Measurements from ENCODE around the gene SIM2.
A peak's percentile ranks its signal among the peaks of the same experiment; 100 is the strongest.

SIM2 gene

GRCh38 chr21:36735201-36735515 is 36.2 kb downstream of the SIM2 start:
- Histone ChIP-seq H3K27me3 (ENCODE audit: control insufficient read depth in 2 of 2, insufficient read depth in 2 of 2, low read length in 2 of 2) (peaks cover 5 to 13% of the 10 kb centered on the region in 2 donors), H3K4me3 (ENCODE audit: low read length in 2 of 2) (no peak overlapping the region), H3K27ac (ENCODE audit: low read depth in 2 of 2, low read length in 2 of 2) (no peak overlapping the region), H3K36me3 (ENCODE audit: control insufficient read depth in 2 of 2, insufficient read depth in 2 of 2, low read length in 2 of 2) (no peaks in the 10 kb centered on the region), H3K9me3 (ENCODE audit: control insufficient read depth in 2 of 2, low read length in 2 of 2) (no peaks in the 10 kb centered on the region), H3K4me1 (ENCODE audit: control insufficient read depth in 2 of 2, insufficient read depth in 2 of 2, low read length in 2 of 2) (no peaks in the 10 kb centered on the region), H3K9ac (ENCODE audit: low read depth in 1 of 2, low read length in 2 of 2) (no peak overlapping the region)

- Histone ChIP-seq H3K4me3 (ENCODE audit: low read length in 2 of 2) (no peak overlapping the region), H3K9me3 (ENCODE audit: control insufficient read depth in 2 of 2, low read length in 2 of 2) (no peaks in the 10 kb centered on the region), H3K27me3 (ENCODE audit: control insufficient read depth in 2 of 2, insufficient read depth in 2 of 2, low read length in 2 of 2) (peaks cover 5 to 8% of the 10 kb centered on the region in 2 donors), H3K9ac (ENCODE audit: low read depth in 1 of 2, low read length in 2 of 2) (no peak overlapping the region), H3K36me3 (ENCODE audit: control insufficient read depth in 2 of 2, insufficient read depth in 2 of 2, low read length in 2 of 2) (no peaks in the 10 kb centered on the region), H3K27ac (ENCODE audit: low read depth in 2 of 2, low read length in 2 of 2) (no peak overlapping the region), H3K4me1 (ENCODE audit: control insufficient read depth in 2 of 2, insufficient read depth in 2 of 2, low read length in 2 of 2) (no peaks in the 10 kb centered on the region)
Observed at GRCh38 chr21:36735724-36736320, 36.9 kb downstream of the SIM2 start.

GRCh38 chr21:36738489-36739126 is 39.7 kb downstream of the SIM2 start:
- Histone ChIP-seq H3K4me3 (ENCODE audit: low read length in 2 of 2) (no peak overlapping the region), H3K27ac (ENCODE audit: low read depth in 2 of 2, low read length in 2 of 2) (no peak overlapping the region), H3K36me3 (ENCODE audit: control insufficient read depth in 2 of 2, insufficient read depth in 2 of 2, low read length in 2 of 2) (no peaks in the 10 kb centered on the region), H3K27me3 (ENCODE audit: control insufficient read depth in 2 of 2, insufficient read depth in 2 of 2, low read length in 2 of 2) (peaks cover 3 to 4% of the 10 kb centered on the region in 2 donors), H3K9ac (ENCODE audit: low read depth in 1 of 2, low read length in 2 of 2) (no peak overlapping the region), H3K4me1 (ENCODE audit: control insufficient read depth in 2 of 2, insufficient read depth in 2 of 2, low read length in 2 of 2) (no peaks in the 10 kb centered on the region), H3K9me3 (ENCODE audit: control insufficient read depth in 2 of 2, low read length in 2 of 2) (no peaks in the 10 kb centered on the region)

GRCh38 chr21:36741506-36741905 is 42.6 kb downstream of the SIM2 start:
- peaks cover 6 to 7% of the 10 kb centered on the region in 2 donors for H3K27me3 ChIP-seq (ENCODE audit: control insufficient read depth in 2 of 2, insufficient read depth in 2 of 2, low read length in 2 of 2)
- H3K4me3 ChIP-seq (ENCODE audit: low read length in 2 of 2): no peak overlapping the region

GRCh38 chr21:36743008-36743407 is 44.1 kb downstream of the SIM2 start:
- H3K4me3 ChIP-seq (ENCODE audit: low read length in 2 of 2): no peak overlapping the region
- H3K36me3 ChIP-seq (ENCODE audit: control insufficient read depth in 2 of 2, insufficient read depth in 2 of 2, low read length in 2 of 2): no peaks in the 10 kb centered on the region
- no peak overlapping the region for H3K9ac ChIP-seq (ENCODE audit: low read depth in 1 of 2, low read length in 2 of 2)
- peaks cover under 1 to 2% of the 10 kb centered on the region in 2 donors for H3K4me1 ChIP-seq (ENCODE audit: control insufficient read depth in 2 of 2, insufficient read depth in 2 of 2, low read length in 2 of 2)
- H3K27ac ChIP-seq (ENCODE audit: low read depth in 2 of 2, low read length in 2 of 2): no peak overlapping the region
- peaks cover 11 to 16% of the 10 kb centered on the region in 2 donors for H3K27me3 ChIP-seq (ENCODE audit: control insufficient read depth in 2 of 2, insufficient read depth in 2 of 2, low read length in 2 of 2)
- no peaks in the 10 kb centered on the region for H3K9me3 ChIP-seq (ENCODE audit: control insufficient read depth in 2 of 2, low read length in 2 of 2)

More at GRCh38 chr21:36741506-36741905, 42.6 kb downstream of the SIM2 start:
- H3K27ac ChIP-seq (ENCODE audit: low read depth in 2 of 2, low read length in 2 of 2): no peak overlapping the region
- H3K9ac ChIP-seq (ENCODE audit: low read depth in 1 of 2, low read length in 2 of 2): no peak overlapping the region
- no peaks in the 10 kb centered on the region for H3K4me1 ChIP-seq (ENCODE audit: control insufficient read depth in 2 of 2, insufficient read depth in 2 of 2, low read length in 2 of 2)
- H3K36me3 ChIP-seq (ENCODE audit: control insufficient read depth in 2 of 2, insufficient read depth in 2 of 2, low read length in 2 of 2): no peaks in the 10 kb centered on the region
- H3K9me3 ChIP-seq (ENCODE audit: control insufficient read depth in 2 of 2, low read length in 2 of 2): no peaks in the 10 kb centered on the region

GRCh38 chr21:36743446-36743845 is 44.5 kb downstream of the SIM2 start:
- Histone ChIP-seq H3K9me3 (ENCODE audit: control insufficient read depth in 2 of 2, low read length in 2 of 2) (no peaks in the 10 kb centered on the region), H3K27me3 (ENCODE audit: control insufficient read depth in 2 of 2, insufficient read depth in 2 of 2, low read length in 2 of 2) (peaks cover 13 to 20% of the 10 kb centered on the region in 2 donors), H3K4me3 (ENCODE audit: low read length in 2 of 2) (no peak overlapping the region), H3K36me3 (ENCODE audit: control insufficient read depth in 2 of 2, insufficient read depth in 2 of 2, low read length in 2 of 2) (no peaks in the 10 kb centered on the region), H3K27ac (ENCODE audit: low read depth in 2 of 2, low read length in 2 of 2) (no peak overlapping the region), H3K4me1 (ENCODE audit: control insufficient read depth in 2 of 2, insufficient read depth in 2 of 2, low read length in 2 of 2) (peaks cover 4% of the 10 kb centered on the region in 2 donors), H3K9ac (ENCODE audit: low read depth in 1 of 2, low read length in 2 of 2) (no peak overlapping the region)

GRCh38 chr21:36744190-36744559 is 45.3 kb downstream of the SIM2 start:
- Histone ChIP-seq H3K27me3 (ENCODE audit: control insufficient read depth in 2 of 2, insufficient read depth in 2 of 2, low read length in 2 of 2) (peaks cover 13 to 24% of the 10 kb centered on the region in 2 donors), H3K4me1 (ENCODE audit: control insufficient read depth in 2 of 2, insufficient read depth in 2 of 2, low read length in 2 of 2) (peaks cover 4% of the 10 kb centered on the region in 2 donors), H3K36me3 (ENCODE audit: control insufficient read depth in 2 of 2, insufficient read depth in 2 of 2, low read length in 2 of 2) (no peaks in the 10 kb centered on the region), H3K27ac (ENCODE audit: low read depth in 2 of 2, low read length in 2 of 2) (no peak overlapping the region), H3K9ac (ENCODE audit: low read depth in 1 of 2, low read length in 2 of 2) (no peak overlapping the region), H3K4me3 (ENCODE audit: low read length in 2 of 2) (no peak overlapping the region), H3K9me3 (ENCODE audit: control insufficient read depth in 2 of 2, low read length in 2 of 2) (no peaks in the 10 kb centered on the region)

- Histone ChIP-seq H3K36me3 (ENCODE audit: control insufficient read depth in 2 of 2, insufficient read depth in 2 of 2, low read length in 2 of 2) (no peaks in the 10 kb centered on the region), H3K4me1 (ENCODE audit: control insufficient read depth in 2 of 2, insufficient read depth in 2 of 2, low read length in 2 of 2) (peaks cover 4% of the 10 kb centered on the region in 2 donors), H3K27ac (ENCODE audit: low read depth in 2 of 2, low read length in 2 of 2) (no peak overlapping the region), H3K9me3 (ENCODE audit: control insufficient read depth in 2 of 2, low read length in 2 of 2) (no peaks in the 10 kb centered on the region), H3K9ac (ENCODE audit: low read depth in 1 of 2, low read length in 2 of 2) (no peak overlapping the region), H3K27me3 (ENCODE audit: control insufficient read depth in 2 of 2, insufficient read depth in 2 of 2, low read length in 2 of 2) (peaks cover 13 to 20% of the 10 kb centered on the region in 2 donors), H3K4me3 (ENCODE audit: low read length in 2 of 2) (no peak overlapping the region)
Observed at GRCh38 chr21:36744560-36745231, 45.8 kb downstream of the SIM2 start.

GRCh38 chr21:36745459-36745858 is 46.5 kb downstream of the SIM2 start:
- Histone ChIP-seq H3K27ac (ENCODE audit: low read depth in 2 of 2, low read length in 2 of 2) (no peak overlapping the region), H3K27me3 (ENCODE audit: control insufficient read depth in 2 of 2, insufficient read depth in 2 of 2, low read length in 2 of 2) (peaks cover 13 to 20% of the 10 kb centered on the region in 2 donors), H3K4me1 (ENCODE audit: control insufficient read depth in 2 of 2, insufficient read depth in 2 of 2, low read length in 2 of 2) (peaks cover 4% of the 10 kb centered on the region in 2 donors), H3K4me3 (ENCODE audit: low read length in 2 of 2) (no peak overlapping the region), H3K9ac (ENCODE audit: low read depth in 1 of 2, low read length in 2 of 2) (no peak overlapping the region), H3K9me3 (ENCODE audit: control insufficient read depth in 2 of 2, low read length in 2 of 2) (no peaks in the 10 kb centered on the region), H3K36me3 (ENCODE audit: control insufficient read depth in 2 of 2, insufficient read depth in 2 of 2, low read length in 2 of 2) (no peaks in the 10 kb centered on the region)

GRCh38 chr21:36747041-36747814 is 48.3 kb downstream of the SIM2 start:
- peaks cover 13 to 20% of the 10 kb centered on the region in 2 donors for H3K27me3 ChIP-seq (ENCODE audit: control insufficient read depth in 2 of 2, insufficient read depth in 2 of 2, low read length in 2 of 2)

More at GRCh38 chr21:36747041-36747814, 48.3 kb downstream of the SIM2 start:
- peak overlapping the region in 1 of 2 donors; percentile 21 for H3K4me3 ChIP-seq (ENCODE audit: low read length in 2 of 2)
- H3K9me3 ChIP-seq (ENCODE audit: control insufficient read depth in 2 of 2, low read length in 2 of 2): no peaks in the 10 kb centered on the region
- no peaks in the 10 kb centered on the region for H3K36me3 ChIP-seq (ENCODE audit: control insufficient read depth in 2 of 2, insufficient read depth in 2 of 2, low read length in 2 of 2)
- peak overlapping the region in 1 of 2 donors; percentile 15 for H3K9ac ChIP-seq (ENCODE audit: low read depth in 1 of 2, low read length in 2 of 2)
- no peak overlapping the region for H3K27ac ChIP-seq (ENCODE audit: low read depth in 2 of 2, low read length in 2 of 2)
- H3K4me1 ChIP-seq (ENCODE audit: control insufficient read depth in 2 of 2, insufficient read depth in 2 of 2, low read length in 2 of 2): peaks cover 4% of the 10 kb centered on the region in 2 donors
